GM21423 (cell line): ENCODE results near the gene ACSBG1.

Source experiments
- ATAC-seq: cut with Tn5 transposase; IDR thresholded peaks from one replicate; pipeline ENCODE4 v1.9.1; 2021; ENCODE audit warnings: mild to moderate bottlenecking, moderate library complexity; ENCODE audit not compliant: unreplicated experiment

Gene ACSBG1, protein sequence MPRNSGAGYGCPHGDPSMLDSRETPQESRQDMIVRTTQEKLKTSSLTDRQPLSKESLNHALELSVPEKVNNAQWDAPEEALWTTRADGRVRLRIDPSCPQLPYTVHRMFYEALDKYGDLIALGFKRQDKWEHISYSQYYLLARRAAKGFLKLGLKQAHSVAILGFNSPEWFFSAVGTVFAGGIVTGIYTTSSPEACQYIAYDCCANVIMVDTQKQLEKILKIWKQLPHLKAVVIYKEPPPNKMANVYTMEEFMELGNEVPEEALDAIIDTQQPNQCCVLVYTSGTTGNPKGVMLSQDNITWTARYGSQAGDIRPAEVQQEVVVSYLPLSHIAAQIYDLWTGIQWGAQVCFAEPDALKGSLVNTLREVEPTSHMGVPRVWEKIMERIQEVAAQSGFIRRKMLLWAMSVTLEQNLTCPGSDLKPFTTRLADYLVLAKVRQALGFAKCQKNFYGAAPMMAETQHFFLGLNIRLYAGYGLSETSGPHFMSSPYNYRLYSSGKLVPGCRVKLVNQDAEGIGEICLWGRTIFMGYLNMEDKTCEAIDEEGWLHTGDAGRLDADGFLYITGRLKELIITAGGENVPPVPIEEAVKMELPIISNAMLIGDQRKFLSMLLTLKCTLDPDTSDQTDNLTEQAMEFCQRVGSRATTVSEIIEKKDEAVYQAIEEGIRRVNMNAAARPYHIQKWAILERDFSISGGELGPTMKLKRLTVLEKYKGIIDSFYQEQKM

DNA sequence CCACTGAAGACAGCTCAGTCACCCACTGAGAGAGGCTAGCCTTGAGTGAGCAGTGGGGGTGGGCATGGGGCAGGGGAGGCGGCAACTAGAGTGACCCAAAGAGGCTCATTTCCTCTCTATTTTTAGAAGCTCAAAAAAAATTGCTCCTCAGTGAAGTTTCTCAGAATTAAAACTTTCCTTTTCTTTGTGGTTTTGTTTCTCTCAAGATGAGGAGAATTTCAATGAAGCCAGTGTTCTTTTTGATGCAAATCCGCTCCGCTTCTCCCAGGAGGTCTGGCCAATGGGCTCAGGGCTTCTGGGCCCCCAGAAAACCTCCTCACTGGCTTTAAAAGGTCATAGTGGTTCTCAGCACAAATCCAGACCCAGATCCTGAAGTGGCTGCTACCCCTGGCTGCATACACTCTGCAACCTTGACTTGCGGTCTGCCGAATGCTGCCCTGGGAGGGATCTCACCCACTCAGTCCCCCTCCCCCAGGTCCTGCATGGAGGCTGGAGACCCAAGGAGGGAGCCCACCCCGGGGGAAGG lies at the start of gene ACSBG1:
ACSBG1 (minus strand) TSS at position 51 of the 526 bp plus-strand sequence. CDS start 64 bp downstream, outside the sequence.
- no peak for ATAC-seq

DNA sequence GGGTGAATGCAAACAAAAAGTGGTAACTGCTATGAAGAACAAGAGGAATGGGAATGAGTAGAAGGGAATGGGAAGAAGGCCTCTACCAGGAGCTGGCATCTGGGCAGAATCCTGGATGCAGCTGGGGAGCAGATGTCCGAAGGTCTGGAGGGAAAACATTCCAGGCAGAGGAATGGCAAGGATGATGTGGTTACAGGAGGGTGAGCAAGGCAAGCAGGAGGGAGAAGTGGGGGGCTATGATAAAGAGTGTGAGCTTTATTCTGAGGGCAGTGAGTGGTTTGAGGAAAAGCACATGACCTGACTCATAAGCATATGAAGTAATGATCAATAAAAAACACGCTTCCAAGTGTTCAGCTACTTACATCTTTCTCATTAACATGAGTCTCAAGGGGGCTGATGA lies 48.0 kb upstream of the ACSBG1 start:
- no peak for ATAC-seq

DNA sequence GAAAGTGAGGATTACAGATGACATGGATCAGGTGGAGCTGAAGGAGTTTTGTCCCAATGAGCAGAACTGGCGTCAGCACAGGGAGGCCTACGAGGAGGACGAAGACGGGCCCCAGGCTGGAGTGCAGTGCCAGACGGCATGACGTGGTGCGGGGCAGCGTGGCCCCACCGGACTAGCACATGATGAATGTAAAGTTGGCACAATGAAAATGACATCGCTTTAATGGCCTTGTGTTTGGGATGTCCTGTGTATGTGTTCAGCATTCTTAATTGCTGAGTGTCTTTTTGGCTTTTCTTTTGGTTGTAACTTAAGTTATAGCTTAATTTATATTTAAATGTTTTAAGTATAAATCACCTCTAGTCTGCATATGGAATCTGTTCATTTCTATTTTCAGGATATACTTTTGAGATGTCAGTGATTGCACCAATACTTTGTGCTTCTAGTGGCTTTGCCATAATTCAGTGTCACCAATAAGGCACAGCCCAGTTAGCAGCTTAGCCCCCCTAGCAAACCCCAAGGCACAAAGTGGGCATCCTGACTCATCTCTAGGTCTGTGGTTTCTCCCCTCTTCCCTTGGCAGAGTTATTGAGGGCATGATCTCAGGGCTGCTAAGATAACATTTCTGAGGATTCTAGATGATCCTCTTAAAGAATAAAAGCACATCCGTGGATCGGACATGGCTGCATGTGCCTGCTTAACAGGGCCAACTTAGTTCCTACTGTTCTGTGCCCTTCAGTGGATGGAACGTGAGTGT lies 46.1 kb upstream of the ACSBG1 start:
- ATAC-seq = no peak

DNA sequence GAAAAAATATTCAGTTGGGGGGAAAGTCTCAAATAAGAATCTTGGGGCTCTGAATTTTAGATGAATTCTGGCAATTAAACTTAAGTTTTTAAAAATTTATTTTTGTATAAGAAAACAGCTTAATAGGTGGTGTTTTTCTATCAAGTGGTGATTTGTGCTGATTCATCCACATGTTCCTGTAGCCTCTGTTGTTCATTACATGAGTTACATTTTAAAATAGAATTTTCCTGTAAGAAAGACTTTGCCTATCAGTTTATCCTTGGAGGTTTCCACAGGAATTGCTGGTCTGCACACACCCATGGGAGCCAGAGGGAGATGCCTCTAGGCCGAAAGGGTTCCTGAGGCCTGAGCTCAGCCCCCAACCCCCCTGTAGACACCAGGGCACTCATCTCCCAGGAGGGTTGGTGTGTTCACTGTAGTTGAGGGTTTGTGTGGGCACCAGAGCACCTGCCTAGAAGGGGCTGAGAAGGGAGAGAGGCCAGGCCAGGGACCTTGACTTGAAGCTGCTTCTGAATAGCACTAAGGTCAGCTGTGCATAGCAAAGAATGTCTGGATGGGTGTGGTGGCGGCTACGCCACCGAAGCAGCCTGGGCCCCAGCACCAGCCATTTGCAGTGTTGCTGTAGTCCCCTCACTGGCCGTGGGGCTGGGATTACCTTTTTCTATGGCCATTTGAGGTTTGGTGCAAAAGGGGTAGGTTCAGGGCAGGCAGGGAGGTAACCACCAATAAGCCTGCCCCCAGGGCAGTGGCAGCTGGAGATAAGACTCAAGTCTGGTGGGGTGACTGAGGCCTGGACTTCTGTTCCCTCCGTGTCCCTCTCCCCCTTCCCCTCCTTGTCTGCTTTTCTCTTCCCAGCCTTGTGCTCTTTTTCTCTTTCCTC lies 41.9 kb upstream of the ACSBG1 start:
- ATAC-seq = no peak

DNA sequence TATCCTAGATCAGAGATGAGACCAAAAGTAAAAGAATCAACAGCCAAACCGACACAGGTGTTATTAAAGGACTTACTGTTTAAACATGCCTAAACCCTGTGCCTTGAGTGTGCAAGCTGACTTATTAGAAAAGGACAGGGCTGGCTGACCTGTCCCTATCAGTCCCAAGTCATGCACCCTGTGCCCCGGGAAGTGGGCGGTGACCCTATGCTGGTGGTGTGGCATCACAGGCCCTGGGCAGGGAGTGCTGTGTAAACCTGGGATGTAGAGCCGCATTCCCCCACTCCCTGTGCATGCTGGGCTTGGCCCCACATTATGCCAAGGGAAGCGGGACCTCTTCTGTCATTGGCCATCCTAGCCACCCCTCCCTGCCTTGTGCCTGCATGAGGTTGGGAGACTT lies 40.6 kb upstream of the ACSBG1 start:
- ATAC-seq = no peak

DNA sequence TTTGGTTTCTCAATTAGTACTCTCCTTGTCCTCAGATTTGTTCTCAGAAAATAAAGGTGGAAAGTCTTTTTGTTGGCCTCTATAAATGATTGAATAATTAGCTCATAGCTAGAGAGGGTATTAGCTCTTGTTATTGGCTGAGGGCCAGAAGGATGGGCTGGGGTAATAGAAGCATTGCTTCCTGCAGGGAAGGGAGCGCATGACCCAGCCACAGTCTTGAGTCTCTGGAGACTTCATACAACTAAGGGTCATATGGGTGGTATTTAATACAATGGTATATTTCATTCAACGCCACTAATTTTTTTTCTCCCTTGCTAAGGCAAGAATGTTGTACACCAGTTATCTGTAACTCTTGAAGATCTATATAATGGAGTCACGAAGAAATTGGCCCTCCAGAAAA lies 38.4 kb upstream of the ACSBG1 start:
- no peak for ATAC-seq

DNA sequence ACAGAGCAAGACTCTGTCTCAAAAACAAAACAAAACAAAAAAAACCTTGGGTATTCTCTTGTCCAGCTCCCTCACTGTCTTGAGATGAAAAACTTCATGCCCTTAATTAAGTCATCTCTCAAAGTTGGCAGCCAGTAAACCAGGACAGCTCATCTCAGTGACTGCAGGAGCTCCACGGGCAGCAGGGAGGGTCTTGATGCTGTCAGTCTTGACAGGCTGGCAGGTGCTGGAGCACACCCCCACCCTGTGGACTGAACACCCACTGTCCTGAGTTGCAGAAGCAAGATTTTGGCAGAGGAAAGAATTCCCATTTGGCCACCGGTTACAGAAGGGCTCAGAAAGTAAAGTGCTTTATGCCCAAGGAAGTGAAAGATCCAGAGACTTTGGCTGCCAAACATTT lies 38.0 kb upstream of the ACSBG1 start:
- no peak for ATAC-seq

DNA sequence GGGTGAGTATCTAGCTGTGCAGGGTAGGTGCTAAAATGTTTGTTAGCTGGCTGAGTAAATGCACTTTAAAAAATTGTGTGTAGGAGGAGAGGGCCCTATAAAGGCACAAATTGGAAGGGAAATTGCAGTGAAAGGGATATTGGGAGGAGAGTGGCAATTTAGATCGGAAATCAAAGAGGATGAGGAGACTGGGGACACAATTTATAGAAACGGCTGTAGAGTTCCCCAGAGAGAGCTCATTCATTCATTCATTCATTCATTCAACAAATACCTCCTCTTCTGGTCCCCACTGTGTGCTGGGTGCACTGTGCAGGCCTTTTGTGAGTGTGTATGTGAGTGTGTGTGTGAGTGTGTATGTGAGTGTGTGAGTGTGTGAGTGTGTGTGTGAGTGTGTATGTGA lies 32.4 kb upstream of the ACSBG1 start:
- no peak for ATAC-seq

DNA sequence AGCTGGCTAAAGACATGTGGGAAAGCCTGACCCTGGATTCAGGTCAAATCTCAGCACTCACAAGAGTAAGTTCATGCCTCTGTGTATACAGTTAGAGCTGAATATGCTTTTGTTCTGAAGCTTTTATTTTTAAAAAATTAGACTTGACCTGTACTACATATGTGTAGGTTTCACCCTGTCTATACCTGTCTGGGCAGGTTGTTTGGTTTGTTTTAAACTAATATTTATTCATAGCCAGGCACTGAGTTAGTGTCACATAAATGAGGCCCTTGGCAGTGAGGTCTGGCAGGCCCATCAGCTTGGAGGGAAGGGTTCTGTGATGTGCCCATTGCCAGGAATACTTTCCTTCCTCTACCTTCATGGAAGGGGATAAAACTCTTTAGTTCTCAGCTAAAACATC lies 31.9 kb upstream of the ACSBG1 start:
- no peak for ATAC-seq

DNA sequence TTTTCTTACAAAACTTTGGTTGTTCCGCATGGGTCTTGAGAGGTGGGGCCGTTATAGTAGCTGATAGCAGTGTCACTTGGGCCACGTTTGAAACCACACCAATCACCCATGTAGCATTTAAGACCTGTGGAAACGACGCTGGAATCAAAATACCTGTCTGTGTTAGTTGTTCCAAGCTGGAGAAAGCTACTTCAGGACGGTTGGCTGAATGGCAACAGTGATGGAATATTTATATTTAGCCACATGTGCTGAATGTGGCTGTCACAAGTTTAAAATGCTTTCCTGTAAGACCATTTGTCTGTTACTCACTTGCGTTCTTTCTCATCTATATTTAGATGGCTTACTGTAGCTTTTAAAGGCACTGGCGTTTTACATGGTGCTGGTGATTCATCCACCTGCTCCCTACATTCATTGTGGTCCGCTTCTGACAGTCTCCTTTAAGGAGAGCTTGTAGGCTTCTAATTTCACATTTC lies 31.4 kb upstream of the ACSBG1 start:
- ATAC-seq = no peak

DNA sequence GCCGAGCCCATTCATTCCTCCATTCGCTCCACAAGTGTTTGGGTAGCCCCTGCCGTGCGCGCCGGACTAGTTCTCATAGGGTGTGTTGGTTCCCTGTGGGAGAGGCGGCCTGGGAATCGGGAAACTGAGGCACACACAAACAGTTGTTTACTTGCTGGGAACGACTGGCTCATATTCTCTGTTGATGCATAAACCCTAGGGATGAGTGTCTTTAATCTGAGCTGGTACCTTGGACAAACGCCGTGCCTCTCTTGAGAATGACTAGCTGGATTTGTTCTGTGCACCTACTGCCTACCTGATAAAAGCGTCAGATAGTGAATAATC lies 30.7 kb upstream of the ACSBG1 start:
- no peak for ATAC-seq

DNA sequence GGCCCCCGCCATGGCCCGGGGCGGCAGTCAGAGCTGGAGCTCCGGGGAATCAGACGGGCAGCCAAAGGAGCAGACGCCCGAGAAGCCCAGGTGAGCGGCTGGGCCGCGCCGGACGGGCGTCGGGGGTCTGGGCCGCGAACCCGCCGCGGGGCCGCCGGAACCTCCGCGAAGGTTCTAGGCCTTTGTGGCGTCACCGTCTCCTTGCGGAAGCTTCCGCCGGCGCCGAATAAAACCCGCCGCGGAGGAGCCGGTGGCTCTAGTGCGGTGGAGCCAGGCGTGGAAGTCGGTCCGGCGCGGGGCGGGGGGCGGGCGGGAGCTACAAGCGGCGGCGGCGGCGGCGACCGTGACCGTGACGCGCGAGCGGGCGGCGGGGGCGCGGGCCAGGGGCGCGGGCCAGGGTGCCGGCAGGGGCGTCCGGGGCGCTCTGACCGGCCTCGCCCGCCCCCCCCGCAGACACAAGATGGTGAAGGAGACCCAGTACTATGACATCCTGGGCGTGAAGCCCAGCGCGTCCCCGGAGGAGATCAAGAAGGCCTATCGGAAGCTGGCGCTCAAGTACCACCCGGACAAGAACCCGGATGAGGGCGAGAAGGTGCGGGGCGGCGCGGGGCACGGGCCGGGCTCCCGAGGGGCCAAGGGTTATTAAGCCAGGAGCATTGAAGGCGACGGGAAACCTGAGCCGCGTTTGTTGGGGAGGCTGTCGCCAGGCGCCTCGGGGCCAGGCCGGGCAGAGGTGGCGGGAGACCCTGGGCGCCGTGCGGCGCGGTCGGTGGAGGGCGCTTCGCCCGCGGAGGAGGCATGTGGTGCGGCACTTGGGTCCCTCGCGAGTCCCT lies 30.2 kb upstream of the ACSBG1 start, which contains the start of gene DNAJA4:
DNAJA4 (plus strand) TSS at position 259 of the 833 bp plus-strand sequence; CDS start at position 461, 202 bp downstream.
- ATAC-seq = no peak

DNA sequence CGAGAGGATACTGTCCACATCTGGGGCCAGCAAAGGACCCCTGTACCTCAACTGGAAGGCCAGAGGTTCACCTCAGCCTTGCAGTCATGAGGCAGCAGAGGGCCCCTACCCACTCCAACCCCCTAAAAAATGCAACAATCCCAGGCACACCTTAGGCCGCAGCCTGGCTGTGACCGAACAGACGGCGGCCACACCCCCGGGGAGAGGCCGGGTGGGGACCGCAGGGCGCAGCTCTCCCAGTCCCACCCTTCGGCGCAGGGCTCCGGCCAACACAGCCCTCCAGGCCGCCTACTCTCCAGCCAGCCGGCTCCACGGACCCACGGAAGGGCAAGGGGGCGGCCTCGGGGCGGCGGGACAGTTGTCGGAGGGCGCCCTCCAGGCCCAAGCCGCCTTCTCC lies 29.5 kb upstream of the ACSBG1 start:
- ATAC-seq = no peak

DNA sequence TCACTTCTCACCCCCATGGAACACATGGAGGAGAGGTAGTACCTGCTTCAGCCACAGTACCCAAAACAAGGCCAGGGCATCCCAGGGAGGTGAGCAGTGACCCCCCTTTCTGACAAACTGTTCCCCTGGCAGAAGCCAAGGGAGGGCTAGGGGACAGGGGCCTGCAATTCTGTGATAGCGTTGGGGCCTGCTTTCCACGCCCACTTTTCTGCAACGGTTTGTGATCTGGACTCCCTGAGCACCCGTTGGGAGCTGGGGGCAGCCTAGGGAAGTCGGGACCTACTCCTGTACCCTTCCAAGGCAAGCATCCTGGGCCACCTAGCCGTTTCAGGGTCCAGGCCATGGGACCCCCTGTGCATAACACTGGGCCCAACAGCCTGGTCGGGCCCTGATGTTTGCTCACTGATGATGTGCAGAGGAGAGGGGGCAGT lies 29.0 kb upstream of the ACSBG1 start:
- no peak for ATAC-seq

DNA sequence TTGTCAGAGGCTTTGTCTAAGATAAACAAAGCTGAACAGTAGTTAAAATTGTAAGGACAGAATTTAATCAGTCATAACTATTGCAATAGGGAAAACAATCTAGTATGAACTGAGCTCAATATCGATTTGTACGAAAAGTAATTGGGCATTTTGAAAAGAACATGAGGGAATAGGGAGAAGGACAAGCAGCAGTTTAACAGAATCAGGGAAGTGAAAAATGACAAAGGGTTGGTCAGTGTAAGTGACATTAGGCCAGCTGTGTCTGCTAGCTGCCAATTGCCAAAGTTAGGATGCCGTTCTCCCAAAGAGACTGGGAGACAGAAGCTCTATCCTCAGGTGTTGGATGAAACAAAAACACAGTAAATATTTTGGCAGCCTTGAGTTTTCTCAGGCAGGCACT lies 26.7 kb upstream of the ACSBG1 start:
- no peak for ATAC-seq

DNA sequence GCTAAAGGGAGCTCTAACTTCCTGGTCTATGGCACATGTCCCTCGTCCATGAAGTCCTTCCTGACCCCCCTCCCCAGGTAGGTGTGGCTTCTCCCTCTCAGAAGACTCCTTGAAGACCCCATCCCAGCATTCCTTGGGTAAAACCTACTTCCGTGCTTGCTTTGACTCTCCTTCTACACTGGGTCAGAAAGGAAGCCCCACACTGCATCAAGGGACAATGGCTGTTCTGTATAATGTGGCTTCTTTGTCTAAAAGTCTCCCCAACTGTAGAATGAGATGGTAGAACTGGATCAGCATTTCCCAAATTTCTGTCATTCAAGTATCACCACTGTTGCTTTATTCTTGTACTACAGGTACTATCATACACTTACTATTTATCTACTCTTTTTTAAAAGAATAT lies 26.1 kb upstream of the ACSBG1 start:
- ATAC-seq = no peak

DNA sequence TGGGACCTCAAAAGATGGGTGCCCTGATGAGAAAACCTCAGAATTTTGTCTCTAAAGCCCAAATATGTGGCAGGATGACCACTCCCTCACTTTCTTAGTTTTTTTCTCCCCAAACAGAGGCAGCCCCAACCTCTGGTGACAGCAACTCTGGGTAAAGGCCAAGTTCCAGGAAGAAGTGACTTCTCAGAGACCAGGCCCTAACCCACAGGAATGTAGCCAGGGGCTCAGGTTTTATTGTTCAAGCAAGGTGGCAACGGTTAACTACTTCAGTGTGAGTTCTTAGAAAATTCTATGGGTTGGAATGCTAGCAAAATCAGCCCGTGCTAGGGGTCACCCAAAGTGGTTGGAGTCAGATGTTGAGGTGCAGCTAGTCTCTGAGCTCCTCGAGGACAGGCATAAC lies 24.9 kb upstream of the ACSBG1 start:
- no peak for ATAC-seq

DNA sequence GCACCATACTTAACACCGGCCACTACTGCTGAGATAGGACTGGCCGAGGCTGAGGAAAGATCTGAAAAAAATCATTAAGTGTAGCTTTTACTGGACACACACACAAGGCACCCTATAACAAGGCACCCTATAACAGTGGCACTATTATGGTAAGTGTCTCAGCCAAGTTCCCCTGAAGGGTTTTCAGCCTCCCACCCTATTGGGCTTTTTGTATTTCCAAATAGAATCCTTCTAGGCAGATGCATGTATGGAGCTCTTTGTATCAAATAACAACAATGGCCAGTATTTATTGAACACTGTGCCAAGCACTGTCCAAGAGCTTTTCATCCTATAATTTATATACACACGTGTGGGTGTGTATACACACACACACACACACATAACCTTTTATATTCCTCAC lies 23.3 kb upstream of the ACSBG1 start:
- no peak for ATAC-seq

DNA sequence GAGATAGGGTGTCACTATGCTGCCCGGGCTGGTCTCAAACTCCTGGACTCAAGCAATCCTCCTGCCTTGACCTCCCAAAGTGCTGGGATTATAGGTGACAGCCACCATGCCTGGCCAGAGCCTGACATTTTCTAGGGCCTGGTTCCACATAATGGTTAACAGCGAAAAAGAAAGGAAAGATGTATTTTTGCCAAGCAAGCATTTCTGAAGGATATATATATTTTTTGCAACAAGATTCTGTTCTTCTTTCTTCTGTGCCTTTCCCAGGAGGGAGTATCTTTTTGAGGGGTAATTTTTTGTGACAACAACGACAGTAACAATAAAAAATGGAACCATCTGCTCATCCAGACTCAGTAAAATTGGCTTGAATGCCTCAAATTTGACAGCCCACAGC lies 21.7 kb upstream of the ACSBG1 start:
- ATAC-seq = no peak
